H1 (cell line): ENCODE results near the gene CHI3L2. TPM values are rescaled to one million over a fixed set of nuclear protein-coding genes. Genes with fewer than 3 reads are reported as not detected.

Experiments
- CTCF ChIA-PET: fragments of 300-600 bp; sonication (Branson Sonifier 250); formaldehyde crosslinking; loops from one replicate; lab custom pipeline; 2021; ENCODE audit not compliant: partially characterized antibody; lab: Charles Lee
- POLR2A ChIA-PET: fragments of 300-600 bp; sonication (Branson Sonifier 250); formaldehyde crosslinking; loops from one replicate; lab custom pipeline; 2021; ENCODE audit warnings: inconsistent platforms; ENCODE audit not compliant: partially characterized antibody; lab: Charles Lee
- DNase-seq, 2 experiments: peaks; one replicate each; pipeline versions ENCODE4 v3.0.0 to v3.0.0-alpha.2; 2010 to 2022; ENCODE audit warnings: low spot score in 2 of 2, low read depth in 1 of 2, mixed read lengths in 1 of 2
- FAIRE-seq: peaks from 2 replicates; lab custom pipeline; 2011; peaks lifted over from hg19 to GRCh38; lab: Jason Lieb, UNC
- H2AFZ ChIP-seq: 2 replicates; pipeline ENCODE4 v1.8.1; 2012; ENCODE audit warnings: low read length, inconsistent platforms
- H2AK5ac ChIP-seq: 2 replicates; pipeline ENCODE4 v1.6.1; 2013; ENCODE audit warnings: low read depth, low read length
- H2BK120ac ChIP-seq: replicated peaks from 2 replicates; pipeline ENCODE3; 2013; ENCODE audit warnings: low read depth, low read length, inconsistent platforms
- H2BK12ac ChIP-seq: 2 replicates; pipeline ENCODE4 v1.6.1; 2013; ENCODE audit warnings: low read depth, low read length
- H2BK15ac ChIP-seq: 2 replicates; pipeline ENCODE4 v1.6.1; 2013; ENCODE audit warnings: low read length
- H2BK20ac ChIP-seq: 2 replicates; pipeline ENCODE4 v1.6.1; 2013; ENCODE audit warnings: low read length
- H2BK5ac ChIP-seq: 2 replicates; pipeline ENCODE4 v1.6.1; 2013; ENCODE audit warnings: low read depth, low read length
- H3K14ac ChIP-seq: 2 replicates; pipeline ENCODE4 v1.6.1; 2013; ENCODE audit warnings: inconsistent platforms; ENCODE audit not compliant: insufficient read length
- H3K18ac ChIP-seq: 2 replicates; pipeline ENCODE4 v1.6.1; 2013; ENCODE audit warnings: low read length; ENCODE audit errors: extremely low read depth
- H3K23ac ChIP-seq: 2 replicates; pipeline ENCODE4 v1.6.1; 2013; ENCODE audit warnings: inconsistent platforms; ENCODE audit not compliant: insufficient read length
- H3K23me2 ChIP-seq: 2 replicates; pipeline ENCODE4 v1.6.1; 2013; ENCODE audit warnings: low read depth, low read length
- H3K27ac ChIP-seq: 2 replicates; pipeline ENCODE4 v1.6.1; 2011; ENCODE audit warnings: low read depth, low read length, inconsistent platforms
- H3K27me3 ChIP-seq, 4 experiments: replicated peaks in 1 of 4; 1 replicate in 1 of 4; 2 replicates in 3 of 4; pipeline versions ENCODE4 v1.6.1 to v1.8.1; 2011 to 2013; ENCODE audit warnings: low read length in 3 of 4, mild to moderate bottlenecking in 3 of 4, inconsistent platforms in 2 of 4, mixed read lengths in 2 of 4, moderate library complexity in 1 of 4; ENCODE audit not compliant: control insufficient read depth in 3 of 4, insufficient read depth in 3 of 4; ENCODE audit errors: extremely low read depth in 1 of 4
- H3K36me3 ChIP-seq, 4 experiments: 2 replicates each; pipeline versions ENCODE4 v1.6.1 to v1.8.1; 2011 to 2013; ENCODE audit warnings: mild to moderate bottlenecking in 4 of 4, low read length in 3 of 4, moderate library complexity in 2 of 4, control low read depth in 1 of 4, inconsistent platforms in 1 of 4; ENCODE audit not compliant: insufficient read depth in 4 of 4, control insufficient read depth in 2 of 4
- H3K4ac ChIP-seq: replicated peaks from 2 replicates; pipeline ENCODE3; 2013; ENCODE audit warnings: low read length, low read depth, mixed read lengths, inconsistent platforms; ENCODE audit not compliant: insufficient read length
- H3K4me1 ChIP-seq, 4 experiments: replicated peaks in 1 of 4; 1 replicate in 1 of 4; 2 replicates in 3 of 4; pipeline versions ENCODE4 v1.6.1 to v1.8.1; 2011 to 2013; ENCODE audit warnings: low read length in 3 of 4, inconsistent platforms in 2 of 4, mixed read lengths in 1 of 4; ENCODE audit not compliant: insufficient read depth in 4 of 4, control insufficient read depth in 3 of 4
- H3K4me2 ChIP-seq, 2 experiments: 2 replicates each; pipeline versions ENCODE4 v1.6.1 to v1.8.1; 2011 to 2013; ENCODE audit warnings: low read depth in 2 of 2, low read length in 2 of 2, control low read depth in 1 of 2, inconsistent platforms in 1 of 2, mild to moderate bottlenecking in 1 of 2; ENCODE audit not compliant: insufficient read depth in 1 of 2
- H3K4me3 ChIP-seq, 4 experiments: fragments of 200-600, 300-600 bp in 1 of 4; sonication (generic), shearing (Covaris generic), sonication (Bioruptor Twin) in 1 of 4; 2 replicates each; pipeline versions ENCODE4 v1.5.1 to v1.8.1; 2011 to 2016; ENCODE audit warnings: low read length in 4 of 4, low read depth in 3 of 4, control low read depth in 2 of 4, inconsistent platforms in 2 of 4, mild to moderate bottlenecking in 2 of 4, mixed read lengths in 1 of 4, moderate library complexity in 1 of 4; ENCODE audit not compliant: insufficient read depth in 2 of 4; ENCODE audit errors: extremely low read depth in 1 of 4
- H3K56ac ChIP-seq: replicated peaks from 2 replicates; pipeline ENCODE3; 2013; ENCODE audit warnings: low read depth, mild to moderate bottlenecking, mixed read lengths, low read length, inconsistent platforms; ENCODE audit not compliant: insufficient read length
- H3K79me1 ChIP-seq: 2 replicates; pipeline ENCODE4 v1.6.1; 2013; ENCODE audit warnings: low read depth, low read length, control low read depth
- H3K79me2 ChIP-seq, 2 experiments: 2 replicates each; pipeline versions ENCODE4 v1.6.1 to v1.8.1; 2012 to 2013; ENCODE audit warnings: low read length in 2 of 2, mild to moderate bottlenecking in 2 of 2, inconsistent platforms in 1 of 2; ENCODE audit not compliant: insufficient read depth in 2 of 2, control insufficient read depth in 1 of 2
- H3K9ac ChIP-seq, 4 experiments: replicated peaks in 1 of 4; 1 replicate in 1 of 4; 2 replicates in 3 of 4; pipeline versions ENCODE4 v1.6.1 to v1.8.1; 2011 to 2013; ENCODE audit warnings: low read depth in 3 of 4, low read length in 3 of 4, control low read depth in 2 of 4, mild to moderate bottlenecking in 2 of 4, moderate library complexity in 2 of 4, inconsistent platforms in 1 of 4; ENCODE audit errors: extremely low read depth in 1 of 4
- H3K9me3 ChIP-seq, 2 experiments: 2 replicates each; pipeline versions ENCODE4 v1.6.1 to v1.8.1; 2012 to 2013; ENCODE audit warnings: mild to moderate bottlenecking in 2 of 2, moderate library complexity in 2 of 2, control low read depth in 1 of 2, inconsistent platforms in 1 of 2, low read depth in 1 of 2, low read length in 1 of 2, mixed read lengths in 1 of 2; ENCODE audit not compliant: insufficient read depth in 2 of 2
- H4K20me1 ChIP-seq, 2 experiments: replicated peaks in 1 of 2; 2 replicates each; pipeline versions ENCODE3 to v1.8.1; 2011 to 2013; ENCODE audit warnings: inconsistent platforms in 2 of 2, low read length in 2 of 2, mild to moderate bottlenecking in 1 of 2; ENCODE audit not compliant: insufficient read depth in 2 of 2, control insufficient read depth in 1 of 2
- H4K5ac ChIP-seq: 2 replicates; pipeline ENCODE4 v1.6.1; 2013; ENCODE audit warnings: low read length, low read depth, mixed read lengths, inconsistent platforms; ENCODE audit not compliant: insufficient read length
- H4K8ac ChIP-seq: 2 replicates; pipeline ENCODE4 v1.8.0; 2013; ENCODE audit warnings: mild to moderate bottlenecking, moderate library complexity, low read length, inconsistent platforms; ENCODE audit not compliant: insufficient read depth; ENCODE audit errors: extremely low read depth
- H4K91ac ChIP-seq: replicated peaks from 2 replicates; pipeline ENCODE3; 2013; ENCODE audit warnings: low read length, mixed read lengths, inconsistent platforms; ENCODE audit not compliant: insufficient read length
- EGR1 ChIP-seq: IDR thresholded peaks from 2 replicates; pipeline ENCODE4 v1.6.1; 2011; ENCODE audit warnings: low read depth, low read length, borderline replicate concordance
- NANOG ChIP-seq: IDR thresholded peaks from 2 replicates; pipeline ENCODE4 v1.6.1; 2011; ENCODE audit warnings: low read length, low read depth, mild to moderate bottlenecking, inconsistent platforms; ENCODE audit not compliant: insufficient read depth, poor library complexity, severe bottlenecking
- RAD21 ChIP-seq, 2 experiments: IDR thresholded peaks in 1 of 2; conservative IDR thresholded peaks in 1 of 2; 2 replicates each; pipeline ENCODE4 v1.6.1; 2011; ENCODE audit warnings: low read depth in 2 of 2, low read length in 2 of 2, improper control_type of control experiment in 1 of 2, inconsistent platforms in 1 of 2, mild to moderate bottlenecking in 1 of 2, moderate library complexity in 1 of 2
- RFX5 ChIP-seq: IDR thresholded peaks from 2 replicates; pipeline ENCODE4 v1.6.1; 2011; ENCODE audit warnings: low read depth, low read length, improper control_type of control experiment, borderline replicate concordance
- TAF1 ChIP-seq: IDR thresholded peaks from 2 replicates; pipeline ENCODE4 v1.6.1; 2011; ENCODE audit warnings: mild to moderate bottlenecking, low read depth, low read length
- TAF7 ChIP-seq: optimal IDR thresholded peaks from 2 replicates; pipeline ENCODE3; 2011; ENCODE audit warnings: low read depth, mild to moderate bottlenecking, inconsistent platforms, low read length, moderate library complexity, borderline replicate concordance
- WGBS, 2 experiments: shearing (Covaris generic) in 1 of 2; methylation state at CpG; one replicate each; pipeline versions ENCODE4 v1.1.6 to v1.1.7; 2013 to 2015; ENCODE audit warnings: low lambda C conversion rate in 2 of 2, mixed read lengths in 2 of 2, inconsistent platforms in 1 of 2, low coverage in 1 of 2, missing lambda C conversion rate in 1 of 2; ENCODE audit not compliant: insufficient replicate concordance in 2 of 2, insufficient coverage in 1 of 2, insufficient read length in 1 of 2; ENCODE audit errors: extremely low coverage in 1 of 2, missing lambda C conversion rate in 1 of 2; 5-methylcytosine and 5-hydroxymethylcytosine counted together
- polyA plus RNA-seq, 7 experiments: library from polyadenylated mRNA; depleted of rRNA in 3 of 7; stranded (reverse) in 5 of 7; unstranded in 2 of 7; fragments of >200 nt in 5 of 7; fragments of 200-250 nt in 2 of 7; gene quantifications; 1 replicate in 5 of 7; 2 replicates in 1 of 7; 4 replicates in 1 of 7; pipeline versions ENCODE4 v1.2.1 to v1.2.3, GENCODE V29; 2011 to 2013; ENCODE audit warnings: missing spikeins in 2 of 7, mixed read lengths in 2 of 7
- total RNA-seq: library from RNA; stranded (reverse); fragmentation: NEBNext Ultra II Directional; extraction: Animal tissue kit (Norgen Biotek cat#: 25700); gene quantifications from 2 replicates; pipeline ENCODE4 v1.2.1, GENCODE V29; 2021
- TF ChIP-seq, protein P1 (sequence below): IDR thresholded peaks from 2 replicates; pipeline ENCODE4 v1.6.1; 2012; ENCODE audit warnings: inconsistent platforms
- TF ChIP-seq, protein P2 (sequence below): IDR thresholded peaks from 2 replicates; pipeline ENCODE4 v1.6.1; 2011; ENCODE audit warnings: low read length, improper control_type of control experiment

CHI3L2 gene
- total and polyA plus RNA-seq, 2 of the 8 experiments (the other 6 are each of a cell fraction or from before 2014, with no cell fraction given), result not detected

DNA sequence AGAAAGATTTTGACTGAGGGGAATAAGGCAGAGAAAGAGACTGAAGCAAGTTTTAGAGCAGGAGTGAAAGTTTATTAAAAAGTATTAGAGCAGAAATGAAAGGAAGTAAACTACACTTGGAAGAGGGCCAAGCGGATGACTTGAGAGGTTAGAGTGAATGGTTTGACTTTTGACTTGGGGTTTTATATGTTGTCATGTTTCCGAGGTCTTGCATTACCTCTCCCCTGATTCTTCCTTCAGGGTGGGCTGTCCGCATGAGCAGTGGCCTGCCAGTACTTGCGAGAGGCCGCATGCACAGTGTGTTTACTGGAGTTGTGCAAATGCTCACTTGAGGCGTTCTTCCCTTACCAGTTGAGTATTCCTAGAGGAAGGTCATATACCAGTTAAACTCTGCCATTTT is 14.1 kb upstream of the CHI3L2 start:
- H3K36me3 ChIP-seq, result no peaks in the 10 kb centered on the region
- H2BK5ac ChIP-seq, result peak overlapping the region; percentile 91; the same call in 1 of the 2 replicates
- H4K8ac ChIP-seq, result no peak overlapping the region
- H4K5ac ChIP-seq, result no peak overlapping the region
- ChIA-PET POLR2A (no interaction called here), CTCF (interaction anchor here (1.9 to 2.2 kb wide), 2 partner anchors 15 to 120 kb away, joined by 5 to 6 read pairs; no protein-coding TSS in a partner anchor)
- H3K9me3 ChIP-seq, result no peaks in the 10 kb centered on the region; a peak in 1 of 4 replicates
- H2AK5ac ChIP-seq, result no peak overlapping the region
- H2BK20ac ChIP-seq, result peak overlapping the region; percentile 84; the same call in 1 of the 2 replicates
- no peak overlapping the region for H3K4me3 ChIP-seq
- H3K27ac ChIP-seq, result no peak overlapping the region
- no peak overlapping the region; the same call in 1 of the 2 replicates for H2BK12ac ChIP-seq
- H3K79me1 ChIP-seq, result no peaks in the 10 kb centered on the region
- no peaks in the 10 kb centered on the region for H3K79me2 ChIP-seq
- H3K4me1 ChIP-seq, result peaks cover 0 to 7% (median 4%) of the 10 kb centered on the region in 4 experiments; a peak in 3 of 7 replicates
- peak overlapping the region; percentile 33 for H2BK120ac ChIP-seq
- no peaks in the 10 kb centered on the region for H3K23me2 ChIP-seq
- H3K4me2 ChIP-seq, result no peak overlapping the region
- no peak overlapping the region for H3K4ac ChIP-seq
- H3K18ac ChIP-seq, result no peak overlapping the region
- 91% methylated on average over 6 of the region's 6 CpGs; no CpG with 5 or more reads in 1 of the 2 experiments for WGBS, 2 experiments
- no peak overlapping the region for H3K23ac ChIP-seq
- H3K14ac ChIP-seq, result no peak overlapping the region
- H2BK15ac ChIP-seq, result no peak overlapping the region
- H4K20me1 ChIP-seq, result no peaks in the 10 kb centered on the region
- H3K9ac ChIP-seq, result no peak overlapping the region
- no peaks in the 10 kb centered on the region; a peak in 1 of 7 replicates for H3K27me3 ChIP-seq
- H3K56ac ChIP-seq, result no peak overlapping the region
- no peak overlapping the region for H4K91ac ChIP-seq
- no peak for DNase-seq
- no peak for FAIRE-seq
- H2AFZ ChIP-seq, result 0 out of 2 replicates have a peak overlapping the region, but pooled peaks have one; percentile 76
- no peak for TF ChIP-seq RAD21 (IDR thresholded peaks at IDR 0.05 in 1 of 2, conservative IDR thresholded peaks at IDR 0.05 in 1 of 2; ENCODE audit: low read depth in 2 of 2, low read length in 2 of 2)
- TF ChIP-seq RFX5, result no peak
- TF ChIP-seq TAF7, result no peak
- no peak for TF ChIP-seq NANOG
- TF ChIP-seq, protein P1, sequence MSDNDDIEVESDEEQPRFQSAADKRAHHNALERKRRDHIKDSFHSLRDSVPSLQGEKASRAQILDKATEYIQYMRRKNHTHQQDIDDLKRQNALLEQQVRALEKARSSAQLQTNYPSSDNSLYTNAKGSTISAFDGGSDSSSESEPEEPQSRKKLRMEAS, result no peak
- TF ChIP-seq EGR1, result no peak
- TF ChIP-seq TAF1, result no peak
- TF ChIP-seq, protein P2, sequence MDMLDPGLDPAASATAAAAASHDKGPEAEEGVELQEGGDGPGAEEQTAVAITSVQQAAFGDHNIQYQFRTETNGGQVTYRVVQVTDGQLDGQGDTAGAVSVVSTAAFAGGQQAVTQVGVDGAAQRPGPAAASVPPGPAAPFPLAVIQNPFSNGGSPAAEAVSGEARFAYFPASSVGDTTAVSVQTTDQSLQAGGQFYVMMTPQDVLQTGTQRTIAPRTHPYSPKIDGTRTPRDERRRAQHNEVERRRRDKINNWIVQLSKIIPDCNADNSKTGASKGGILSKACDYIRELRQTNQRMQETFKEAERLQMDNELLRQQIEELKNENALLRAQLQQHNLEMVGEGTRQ, result no peak
